GM18508 (cell line): ENCODE measurements around the gene ARHGEF19.
"Not testable (repeated sequence)": the region's sequence is repeated elsewhere in the genome, so short reads cannot be mapped to it uniquely, and the experiment has no call there.

ENCODE experiments used
- ATAC-seq: cut with Tn5 transposase; IDR thresholded peaks from one replicate; pipeline ENCODE4 v1.9.1; 2021; ENCODE audit warnings: moderate number of reproducible peaks; ENCODE audit not compliant: insufficient read depth, unreplicated experiment

ARHGEF19 gene

DNA sequence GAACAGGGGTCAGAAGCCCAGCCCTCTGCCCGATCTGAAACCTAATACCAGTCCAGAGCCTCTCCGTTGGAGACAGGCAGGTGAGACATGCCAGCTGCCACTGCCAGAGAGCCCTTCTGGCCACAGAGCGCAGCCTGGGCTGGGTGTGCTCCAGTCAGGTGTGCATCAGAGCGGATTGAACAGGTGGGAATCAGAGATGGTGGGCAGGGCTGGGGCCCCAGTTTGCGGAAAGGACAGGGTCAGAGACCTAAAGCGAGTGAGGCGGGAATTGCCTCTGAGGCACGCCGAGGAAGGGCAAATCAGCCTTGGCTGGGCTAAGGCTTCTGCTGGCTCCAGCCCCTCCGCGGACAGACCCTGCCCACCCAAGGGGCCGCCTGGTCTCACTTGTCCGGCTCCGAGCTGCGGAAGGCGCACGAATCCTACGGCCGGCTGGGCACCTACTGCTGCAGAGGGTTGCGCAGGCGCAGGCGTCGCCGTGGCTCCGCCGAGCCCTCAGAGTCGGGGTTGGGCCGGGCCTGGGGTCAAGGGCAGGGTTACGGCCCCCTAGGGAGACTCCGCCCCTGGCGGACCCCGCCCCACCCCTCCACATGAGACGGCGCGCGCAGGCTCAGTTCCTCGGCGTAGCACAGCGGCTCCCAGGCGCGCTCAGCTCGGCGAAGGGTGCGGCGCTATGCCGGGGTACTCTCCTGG lies 14.2 kb upstream of the ARHGEF19 start:
- ATAC-seq, result no peak

DNA sequence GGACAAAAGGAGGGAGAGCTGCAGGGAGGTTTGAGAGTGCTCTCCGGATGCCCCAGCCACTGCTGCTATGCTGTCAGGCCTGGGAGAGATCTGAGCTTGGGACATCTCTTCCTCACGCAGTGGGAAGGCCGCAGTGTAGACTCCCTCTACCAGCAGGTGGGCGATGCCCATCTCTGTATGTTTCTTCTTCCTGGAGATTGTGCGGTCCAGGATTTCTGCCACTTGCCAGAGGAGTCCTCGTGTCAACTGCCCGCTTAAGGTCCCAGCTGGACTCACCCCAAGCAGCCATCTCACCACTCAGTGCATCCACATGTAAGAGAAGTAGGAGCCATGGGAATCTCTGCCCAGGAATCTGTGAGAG lies 13.7 kb upstream of the ARHGEF19 start:
- ATAC-seq, result no peak

DNA sequence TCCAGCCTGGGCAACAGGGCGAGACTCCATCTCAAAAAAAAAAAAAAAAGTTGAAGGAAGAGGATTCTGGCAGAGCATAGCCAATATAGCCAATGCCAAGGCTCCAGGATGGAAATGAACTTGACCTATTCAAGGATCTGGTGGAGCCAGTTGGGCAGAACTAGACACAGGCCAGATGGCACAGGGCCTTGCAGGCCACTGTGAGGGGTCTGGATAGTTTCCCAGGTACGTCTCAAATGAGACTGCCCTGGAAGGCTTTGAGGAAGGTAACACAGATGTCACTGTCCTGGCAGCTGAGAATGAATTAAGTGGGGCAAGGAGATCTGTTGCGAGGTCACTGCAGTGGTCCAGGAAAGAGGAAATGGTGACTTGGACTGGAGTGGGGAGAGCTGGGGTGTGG lies 12.0 kb upstream of the ARHGEF19 start:
- ATAC-seq, result no peak

DNA sequence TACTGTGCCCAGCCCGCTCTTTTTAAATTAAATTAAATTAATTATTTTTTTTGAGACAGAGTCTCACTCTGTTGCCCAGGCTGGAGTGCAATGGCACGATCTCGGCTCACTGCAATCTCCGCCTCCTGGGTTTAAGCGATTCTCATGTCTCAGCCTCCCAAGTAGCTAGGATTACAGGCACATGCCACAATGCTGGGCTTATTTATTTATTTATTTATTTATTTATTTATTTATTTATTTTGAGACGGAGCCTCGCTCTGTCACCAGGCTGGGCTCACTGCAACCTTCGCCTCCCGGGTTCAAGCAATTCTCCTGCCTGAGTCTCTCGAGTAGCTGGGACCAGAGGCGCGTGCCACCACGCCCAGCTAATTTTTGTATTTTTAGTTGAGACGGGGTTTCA lies 10.3 kb upstream of the ARHGEF19 start:
- ATAC-seq, result not testable (repeated sequence)

DNA sequence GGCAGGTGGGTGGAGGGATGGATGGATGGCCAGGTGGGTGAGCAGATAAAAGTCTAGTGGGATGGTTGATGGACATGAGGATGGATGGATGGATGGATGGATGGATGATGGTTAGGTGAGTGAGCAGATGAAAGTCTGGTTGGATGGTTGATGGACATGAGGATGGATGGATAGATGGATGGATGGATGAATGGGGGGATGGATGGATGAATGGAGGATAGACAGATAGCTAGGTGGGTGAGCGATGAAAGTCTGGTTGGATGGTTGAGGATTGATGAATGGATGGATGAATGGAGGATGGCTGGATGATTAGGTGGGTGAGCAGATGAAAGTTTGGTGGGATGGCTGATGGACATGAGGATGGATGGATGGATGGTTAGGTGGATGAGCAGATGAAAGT lies 9.0 kb upstream of the ARHGEF19 start:
- no peak for ATAC-seq

DNA sequence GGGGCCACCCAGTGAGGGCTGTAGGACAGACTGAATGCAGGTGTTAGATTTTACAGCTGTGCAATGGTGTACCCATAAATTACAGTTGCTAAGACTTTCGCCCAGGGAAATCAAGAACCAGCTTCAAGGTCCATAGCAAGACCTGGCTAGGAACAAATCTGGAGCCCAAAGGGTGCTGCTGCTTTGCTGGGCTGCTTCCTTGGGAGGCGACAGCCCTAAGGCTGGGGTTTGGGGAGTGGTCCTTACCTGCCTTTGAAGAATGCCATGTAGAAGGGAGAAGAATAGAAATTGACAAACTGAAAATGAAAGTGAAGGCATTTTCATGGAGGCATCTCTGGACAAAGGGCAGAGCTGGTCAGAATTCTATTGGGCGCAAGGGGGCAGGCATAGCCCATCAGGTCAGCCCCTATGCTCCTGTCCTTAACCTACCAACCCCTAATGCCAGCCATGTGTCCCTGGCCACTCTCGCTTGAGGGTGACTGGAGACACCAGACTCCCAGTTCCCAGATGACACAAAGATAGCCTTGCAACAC lies 7.6 kb upstream of the ARHGEF19 start:
- ATAC-seq, result no peak

DNA sequence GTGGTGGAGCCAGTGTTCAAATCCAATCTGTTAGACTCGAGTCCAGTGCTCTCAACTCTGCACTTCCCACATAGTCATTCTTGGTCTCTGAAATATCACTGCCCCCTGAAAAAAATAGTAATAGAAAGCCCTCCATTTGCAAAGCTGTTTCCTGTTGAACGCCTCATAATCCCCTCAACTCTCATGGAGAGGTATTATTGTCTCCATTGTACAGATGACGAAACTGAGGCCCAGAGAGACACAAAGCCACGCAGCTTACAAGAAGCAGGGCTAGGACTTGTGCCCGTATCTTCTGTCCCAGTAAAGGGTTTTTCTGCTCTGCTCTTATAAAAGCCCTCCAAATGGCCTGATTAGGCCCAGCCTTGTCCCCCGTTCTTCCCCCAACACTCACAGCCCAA lies 6.2 kb upstream of the ARHGEF19 start:
- no peak for ATAC-seq

DNA sequence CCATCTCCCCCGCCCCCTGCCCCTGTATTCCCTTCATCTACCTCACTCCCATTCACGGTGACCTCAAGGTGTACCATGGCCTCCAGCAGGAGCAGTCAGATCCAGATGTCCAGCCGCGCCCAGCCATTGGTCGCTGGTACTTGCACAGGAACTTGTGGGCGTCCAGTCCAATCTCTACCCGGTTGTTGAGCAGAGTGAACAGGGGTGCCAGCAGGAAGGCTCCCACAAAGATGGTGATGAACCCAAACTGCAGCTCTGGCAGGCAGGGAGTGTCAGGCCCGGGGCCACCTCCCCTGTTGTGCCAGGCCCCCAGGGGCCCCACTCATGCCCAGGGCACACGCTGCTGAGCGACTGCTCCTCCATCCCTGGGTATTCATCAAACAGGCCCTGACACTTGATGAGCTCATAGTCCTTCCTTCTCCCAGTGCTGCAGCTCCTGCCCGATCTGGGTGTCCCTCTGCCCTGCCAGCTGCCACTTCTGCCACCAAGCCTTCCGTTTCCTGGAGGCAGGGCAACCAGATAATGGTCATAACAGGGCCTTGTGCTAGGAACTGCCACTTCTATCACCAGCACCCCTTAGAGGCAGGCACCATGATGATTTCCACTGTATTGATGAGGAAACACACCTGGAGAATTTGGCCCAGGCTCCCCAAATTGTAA lies 5.7 kb upstream of the ARHGEF19 start:
- no peak for ATAC-seq

DNA sequence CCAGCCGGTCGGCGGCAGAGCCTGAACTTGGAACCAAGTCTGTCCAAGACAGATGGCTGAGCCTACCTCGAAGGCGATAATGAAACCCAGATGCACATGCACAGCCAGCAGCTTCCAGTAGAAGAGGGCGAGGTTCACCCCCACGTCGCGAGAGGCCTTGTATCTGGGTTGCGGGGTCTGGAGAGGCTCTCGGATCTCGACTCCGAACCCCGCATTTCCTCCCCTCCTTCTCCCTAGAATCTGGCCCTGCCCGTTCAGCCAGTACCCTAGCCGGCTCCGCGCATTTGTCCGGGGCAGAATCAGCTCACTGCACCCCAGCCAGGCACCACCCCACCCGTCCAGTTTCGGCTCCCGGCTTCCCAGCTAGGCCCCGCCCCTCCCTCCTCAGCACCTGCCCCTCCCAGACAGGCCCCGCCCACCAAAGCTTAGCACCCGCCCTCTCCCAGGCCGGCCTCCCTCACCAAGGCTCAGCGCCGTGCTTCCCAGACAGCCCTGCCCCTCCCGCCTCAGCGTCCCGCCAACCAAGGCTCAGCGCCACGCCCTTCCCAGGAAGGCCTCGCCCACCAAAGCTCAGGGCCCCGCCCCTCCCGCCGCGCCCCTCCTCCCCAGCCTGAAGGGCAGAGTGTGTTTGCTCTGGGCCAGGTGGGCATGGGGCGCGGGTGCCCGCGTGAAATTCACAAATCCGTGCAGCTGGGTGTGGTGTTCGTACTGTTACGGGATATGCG lies 4.8 kb upstream of the ARHGEF19 start:
- ATAC-seq, result no peak

DNA sequence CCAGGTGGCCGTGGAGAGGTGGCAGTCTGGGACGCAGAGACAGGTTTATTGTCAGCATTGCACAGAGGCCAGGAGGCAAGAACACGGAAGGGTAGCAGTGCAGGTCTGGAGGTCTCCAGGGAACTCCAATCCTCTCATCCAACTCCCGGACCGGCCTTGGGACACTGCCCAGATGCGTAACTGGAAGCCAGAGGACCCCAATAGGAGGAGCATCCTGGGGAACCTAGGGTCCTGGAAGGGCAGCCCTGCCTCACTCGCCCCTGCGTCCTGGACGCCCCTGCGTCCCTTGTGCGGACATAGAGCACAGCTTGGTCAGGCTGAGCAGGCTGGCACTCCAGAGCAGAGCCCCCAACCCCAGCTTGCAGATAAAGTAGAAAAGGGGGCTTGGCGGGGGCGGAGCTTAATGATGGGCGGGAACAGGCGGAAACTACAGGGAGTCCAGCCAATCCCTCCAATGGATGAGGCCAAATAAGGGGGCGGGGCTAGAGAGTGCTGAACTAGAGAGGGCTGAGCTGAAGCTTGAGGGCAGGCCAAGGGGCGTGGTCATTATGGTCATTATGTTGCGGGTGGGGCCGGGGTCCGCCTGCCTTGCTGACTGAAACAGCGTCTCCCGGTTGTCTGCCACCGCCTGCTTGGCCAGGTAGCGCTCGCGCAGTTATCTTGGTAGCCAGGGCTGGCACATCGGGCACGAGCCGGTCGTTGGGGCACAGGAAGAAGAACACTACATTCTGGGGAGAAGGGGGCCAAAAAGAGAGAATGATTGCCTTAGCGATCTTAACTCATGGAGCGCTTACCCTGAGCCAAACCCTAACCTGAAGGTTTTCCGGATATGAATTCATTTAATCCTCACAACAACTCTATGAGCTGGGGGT lies 3.7 kb upstream of the ARHGEF19 start:
- ATAC-seq, result no peak

DNA sequence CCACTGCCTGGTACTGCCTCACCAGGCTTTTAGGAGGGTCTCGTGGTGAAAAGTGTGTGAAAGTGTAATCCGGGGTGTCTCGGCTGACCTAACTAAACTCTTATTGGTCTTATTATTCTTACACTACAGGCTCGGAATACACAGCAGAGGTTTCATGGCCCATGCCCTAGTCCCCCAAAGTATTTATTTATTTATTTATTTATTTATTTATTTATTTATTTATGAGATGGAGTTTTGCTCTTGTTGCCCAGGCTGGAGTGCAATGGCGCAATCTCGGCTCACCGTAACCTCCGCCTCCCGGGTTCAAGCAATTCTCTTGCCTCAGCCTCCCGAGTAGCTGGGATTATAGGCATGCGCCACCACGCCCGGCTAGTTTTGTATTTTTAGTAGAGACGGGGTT lies 2.8 kb upstream of the ARHGEF19 start:
- ATAC-seq, result not testable (repeated sequence)

DNA sequence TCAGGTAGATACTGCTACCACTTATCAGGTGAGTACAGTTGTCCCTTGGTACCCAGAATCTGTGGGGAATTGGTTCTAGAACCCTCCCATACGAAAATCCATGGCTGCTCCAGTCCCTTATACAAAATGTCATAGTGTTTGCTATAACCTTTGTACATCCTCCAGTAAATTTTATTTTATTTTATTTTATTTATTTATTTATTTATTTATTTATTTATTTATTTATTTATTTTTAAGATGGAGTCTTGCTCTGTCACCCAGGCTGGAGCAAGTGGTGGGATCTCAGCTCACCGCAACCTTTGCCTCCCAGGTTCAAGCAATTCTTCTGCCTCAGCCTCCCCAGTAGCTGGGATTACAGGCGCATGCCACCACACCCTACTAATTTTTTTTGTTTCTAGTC lies 1.1 kb upstream of the ARHGEF19 start:
- not testable (repeated sequence) for ATAC-seq

DNA sequence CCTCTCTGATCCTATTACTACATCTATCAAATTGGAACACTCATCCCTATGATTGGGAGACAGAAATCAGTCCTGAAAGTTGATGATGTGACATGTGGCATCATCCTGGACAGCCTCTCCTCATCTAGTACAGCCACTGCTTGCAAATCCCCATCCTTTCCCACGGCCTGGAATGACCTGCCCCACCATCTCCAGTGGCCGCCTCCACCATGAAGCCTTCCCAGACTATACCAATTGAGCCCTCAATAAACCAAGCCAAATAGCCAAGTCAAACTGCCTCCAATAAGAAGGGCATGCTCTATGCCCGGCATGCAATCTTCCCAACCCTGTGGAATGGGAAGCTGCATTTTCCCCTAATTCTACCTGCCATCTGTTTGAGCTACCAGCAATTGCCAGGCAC lies 561 bp upstream of the ARHGEF19 start:
- no peak for ATAC-seq

DNA sequence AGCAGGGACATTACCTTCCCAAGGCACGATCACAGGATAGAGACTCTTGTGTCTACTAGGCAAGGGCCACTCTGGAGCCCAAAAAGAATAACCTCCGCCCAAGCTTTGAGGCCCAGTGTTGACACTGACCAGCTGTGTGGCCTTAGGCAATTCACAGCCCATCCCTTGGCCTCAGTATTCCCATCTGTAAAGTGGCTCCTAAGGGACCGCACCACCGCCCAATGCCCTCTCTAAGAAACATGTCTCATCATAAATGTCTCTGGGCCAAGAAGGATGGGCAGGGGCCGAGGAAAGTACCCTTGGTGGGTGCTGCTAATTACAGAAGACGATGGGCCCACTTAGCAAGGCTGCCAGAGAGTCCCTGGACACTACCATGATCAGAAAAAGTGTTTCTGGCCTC lies 628 bp downstream of the ARHGEF19 start:
- ATAC-seq, result no peak

DNA sequence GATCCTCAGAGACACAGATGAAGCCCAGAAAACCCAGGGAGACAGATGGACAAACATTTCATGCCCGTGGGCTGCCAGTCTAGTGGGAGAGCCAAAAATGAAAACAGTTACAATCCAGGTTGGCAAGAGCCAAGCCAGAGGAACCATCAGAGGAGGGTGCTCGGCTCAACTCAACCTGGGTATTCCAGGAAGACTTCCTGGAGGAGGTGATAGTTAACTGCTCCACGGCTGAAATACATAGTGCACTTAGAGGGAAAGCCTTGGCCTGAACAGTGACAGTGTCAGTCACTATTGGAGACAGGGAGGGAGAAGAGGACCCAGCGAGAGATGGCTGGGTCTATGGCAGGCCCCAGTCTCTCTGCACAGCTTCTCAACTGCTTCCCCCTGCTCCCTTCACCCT lies 1.9 kb downstream of the ARHGEF19 start:
- ATAC-seq, result no peak

DNA sequence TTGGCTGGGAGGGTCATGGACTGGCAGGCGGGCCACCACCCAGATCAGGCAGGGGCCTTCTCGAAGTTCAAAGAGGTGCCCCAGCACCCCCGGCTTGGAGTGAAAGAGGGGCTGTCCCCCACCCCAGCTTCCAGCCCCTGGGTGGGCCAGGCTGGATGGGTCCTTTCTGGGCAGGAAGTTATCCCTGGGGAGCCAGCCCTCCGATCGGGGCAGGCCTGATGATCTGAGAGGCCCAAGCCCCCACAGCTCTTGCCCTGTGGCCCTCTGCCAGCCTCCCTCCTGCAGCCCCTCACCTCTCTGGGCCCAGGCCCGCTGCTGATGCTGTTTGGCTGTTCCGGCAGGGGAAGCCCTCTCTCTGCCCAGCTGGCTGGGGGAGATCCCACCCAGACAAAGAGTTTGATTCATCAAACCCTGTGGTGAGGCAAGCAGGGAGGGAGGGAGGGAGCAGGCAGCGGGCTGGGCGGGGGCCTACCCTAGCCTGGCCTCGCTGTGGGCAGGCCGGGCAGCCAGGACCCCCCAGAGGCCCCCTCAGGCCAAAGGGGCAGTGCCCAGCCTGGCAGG lies 2.5 kb downstream of the ARHGEF19 start:
- ATAC-seq, result no peak

DNA sequence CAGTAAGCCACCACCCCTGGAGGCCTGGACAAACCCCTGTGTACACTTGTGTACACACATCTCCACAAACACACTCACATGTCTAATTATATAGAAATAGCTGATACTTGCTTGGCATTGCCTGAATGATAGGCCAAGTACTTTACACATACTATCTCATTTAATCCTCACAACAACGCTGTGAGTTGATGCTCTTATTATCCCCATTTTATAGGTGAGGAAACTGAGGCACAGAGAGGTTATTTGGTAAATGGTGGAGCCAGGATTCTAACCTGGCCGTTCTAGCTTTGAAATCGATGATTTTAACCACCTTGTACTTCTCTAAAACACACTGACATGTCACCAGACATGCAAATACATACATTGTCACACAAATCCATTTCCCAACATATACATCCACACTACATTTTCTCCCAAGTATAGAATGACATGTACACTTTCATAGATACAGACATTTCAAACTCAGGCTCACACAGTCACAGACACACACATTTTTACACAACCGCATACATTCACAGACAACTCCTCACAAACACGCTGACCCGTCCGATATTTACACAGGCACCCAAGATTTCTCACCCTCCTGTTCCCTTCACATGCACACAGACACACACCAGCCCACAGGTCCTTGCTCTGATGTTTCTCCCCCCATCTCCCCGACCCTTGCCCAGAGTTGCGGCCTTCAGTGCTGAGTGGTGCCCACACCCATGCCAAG lies 3.2 kb downstream of the ARHGEF19 start:
- ATAC-seq, result no peak

DNA sequence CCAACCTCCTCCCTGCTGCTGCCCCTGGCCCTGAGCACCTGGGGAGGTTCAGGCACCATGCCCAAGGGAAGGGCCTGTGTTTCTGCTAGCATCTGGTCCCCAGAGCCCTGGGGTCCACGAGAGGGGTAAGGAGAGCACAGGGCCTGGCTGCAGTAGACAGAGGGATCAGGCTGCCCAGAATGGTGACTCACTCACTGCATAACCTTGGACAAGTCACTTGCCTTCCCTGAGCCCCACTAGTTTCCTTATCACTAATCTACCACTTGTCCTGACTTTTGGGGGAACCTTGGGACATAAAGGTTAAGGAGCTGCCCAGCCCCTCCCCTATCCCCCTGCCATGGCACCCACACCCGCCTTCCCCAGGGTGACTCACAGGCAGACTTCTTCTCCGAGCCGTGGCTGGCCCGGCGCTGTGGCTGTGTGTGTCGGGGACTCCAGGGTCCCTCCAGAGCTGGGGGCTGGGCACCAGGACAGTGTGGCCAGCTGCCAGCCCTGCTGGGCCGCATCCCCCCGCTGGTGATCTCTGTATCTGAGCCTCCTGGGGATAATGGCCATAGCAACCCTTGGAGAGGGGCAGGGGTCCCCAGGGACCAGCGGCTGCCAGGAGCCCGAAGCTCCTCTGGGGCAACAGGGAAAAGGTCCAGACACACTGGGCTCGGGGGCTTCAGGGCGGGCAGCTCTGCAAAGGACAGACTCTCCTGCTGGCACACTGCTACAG lies 4.0 kb downstream of the ARHGEF19 start:
- ATAC-seq, result no peak
